ENCODE measurements around the gene IL17D.
"Not testable (repeated sequence)": the region's sequence is repeated elsewhere in the genome, so short reads cannot be mapped to it uniquely, and the experiment has no call there.

IL17D gene, protein sequence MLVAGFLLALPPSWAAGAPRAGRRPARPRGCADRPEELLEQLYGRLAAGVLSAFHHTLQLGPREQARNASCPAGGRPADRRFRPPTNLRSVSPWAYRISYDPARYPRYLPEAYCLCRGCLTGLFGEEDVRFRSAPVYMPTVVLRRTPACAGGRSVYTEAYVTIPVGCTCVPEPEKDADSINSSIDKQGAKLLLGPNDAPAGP

DNA sequence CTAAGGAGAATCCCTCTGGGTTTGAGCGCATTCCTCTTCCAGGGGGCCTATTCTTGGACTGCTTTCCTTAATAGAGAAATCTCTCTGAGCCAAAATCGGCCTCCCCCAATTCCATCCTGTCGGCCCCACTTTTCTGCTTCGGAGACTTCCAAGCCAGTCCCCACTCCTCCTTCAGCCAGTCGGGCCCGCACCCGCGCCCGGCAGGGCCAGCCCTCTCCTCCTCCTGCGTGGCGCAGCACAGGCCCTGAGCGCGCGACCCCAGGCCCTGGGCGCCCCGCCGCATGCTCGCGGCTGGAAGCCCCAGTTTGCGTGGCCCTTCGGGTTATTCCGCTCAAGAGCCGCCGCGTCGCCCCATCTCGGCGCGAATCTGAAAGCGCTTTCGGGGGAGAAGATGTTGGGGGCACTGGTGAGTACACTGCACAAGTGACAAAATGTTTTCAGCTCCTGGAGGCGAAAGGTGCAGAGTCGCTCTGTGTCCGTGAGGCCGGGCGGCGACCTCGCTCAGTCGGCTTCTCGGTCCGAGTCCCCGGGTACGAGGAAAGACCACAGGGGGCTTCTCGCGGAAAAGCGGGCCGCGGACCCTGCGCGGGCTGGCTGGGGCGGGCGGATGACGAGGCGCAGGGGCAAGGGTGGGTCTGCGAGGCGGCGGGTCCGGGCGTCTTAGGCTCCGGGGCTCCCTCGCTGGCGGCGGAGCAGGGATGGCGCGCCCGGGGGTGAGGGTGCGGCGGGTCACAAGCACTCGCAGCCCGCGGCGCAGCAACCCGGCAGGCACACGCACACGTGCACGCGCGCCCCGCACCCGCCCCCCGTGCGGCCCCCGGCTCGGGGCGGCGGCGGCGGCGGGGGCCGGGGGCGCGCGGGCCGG lies at the start of gene IL17D:
IL17D (plus strand) TSS at position 785 of the 865 bp plus-strand sequence. CDS start 303 bp downstream, outside the sequence.
- no peak for DNase-seq (ENCODE audit: low read depth)

- peak; percentile 50 for DNase-seq (ENCODE audit: low read depth)
Measured at GRCh38 chr13:20654156-20654555, 49.3 kb upstream of the IL17D start.

DNA sequence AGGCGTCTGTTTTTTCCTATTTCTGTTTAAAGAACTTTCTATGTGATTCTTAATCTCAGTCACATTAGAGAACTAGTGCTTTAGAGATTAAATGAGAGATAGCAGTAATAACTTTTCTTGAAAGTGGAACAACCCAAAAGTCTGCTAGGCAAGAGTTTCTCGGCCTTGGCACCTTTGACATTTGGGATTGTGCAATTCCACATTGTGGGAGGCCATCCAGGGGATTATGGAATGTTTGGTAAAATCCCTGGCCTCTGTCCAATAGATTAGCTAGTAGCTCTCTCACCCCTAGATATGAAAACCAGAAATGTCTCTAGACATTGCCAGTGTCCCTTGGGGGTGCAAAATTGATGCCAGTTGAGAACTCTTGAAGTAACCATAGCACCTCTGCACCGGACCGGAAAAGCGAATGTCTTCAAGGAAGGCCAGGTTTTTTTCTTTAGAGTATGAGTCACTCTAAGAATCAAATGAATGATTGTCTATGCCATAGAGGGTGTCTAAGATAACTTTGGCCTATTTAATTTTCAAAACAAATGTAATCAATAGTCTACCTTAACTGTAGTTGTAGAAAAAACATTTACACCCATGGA lies 45.0 kb upstream of the IL17D start:
- no peak for DNase-seq (ENCODE audit: low read depth)

DNA sequence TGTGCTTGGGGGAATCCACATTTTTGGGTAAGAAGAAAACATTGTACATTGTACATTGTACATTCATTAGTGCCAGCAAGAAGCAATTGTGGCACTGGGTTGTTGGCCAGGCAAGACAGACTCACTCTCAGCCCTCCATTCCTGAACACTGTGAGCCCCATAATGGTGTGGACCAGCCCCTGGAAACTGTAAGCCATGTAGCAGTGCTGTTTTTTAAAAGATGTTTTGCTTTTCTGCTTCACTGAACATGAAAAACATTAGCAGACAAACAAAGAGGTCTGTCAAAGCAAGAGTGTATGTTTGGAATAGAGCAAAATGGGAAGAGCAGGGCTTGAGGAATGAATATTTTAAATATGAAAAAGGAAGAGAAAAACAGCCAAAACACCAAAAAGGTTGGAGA lies 39.1 kb upstream of the IL17D start:
- DNase-seq (ENCODE audit: low read depth), result no peak

- DNase-seq (ENCODE audit: low read depth), result no peak
Measured at GRCh38 chr13:20666948-20667347, 36.6 kb upstream of the IL17D start.

- DNase-seq (ENCODE audit: low read depth), result no peak
Measured at GRCh38 chr13:20667857-20668437, 35.6 kb upstream of the IL17D start.

- DNase-seq (ENCODE audit: low read depth), result no peak
Measured at GRCh38 chr13:20669162-20669561, 34.3 kb upstream of the IL17D start.

GRCh38 chr13:20671789-20672188 lies 31.7 kb upstream of the IL17D start:
- DNase-seq (ENCODE audit: low read depth), result no peak

DNA sequence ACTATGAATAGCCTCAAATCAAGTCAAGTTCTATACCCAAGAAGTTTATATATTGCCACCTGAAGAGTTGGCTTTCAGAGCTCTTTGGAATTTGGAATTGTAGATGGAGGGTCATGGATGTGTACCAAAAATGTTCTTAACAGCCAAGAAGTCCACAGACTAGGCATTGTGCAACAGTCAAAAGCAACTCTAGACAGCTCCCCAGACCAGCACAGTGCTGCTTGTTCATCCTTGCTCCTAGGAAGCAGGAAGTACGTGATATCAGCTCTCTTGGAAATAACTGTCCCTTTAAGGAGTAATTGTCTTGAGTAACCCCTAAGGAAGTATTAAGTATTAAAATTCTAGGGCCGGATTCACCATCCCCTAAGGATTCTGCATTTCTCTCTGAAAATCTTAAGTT lies 30.7 kb upstream of the IL17D start:
- peak; percentile 75 for DNase-seq (ENCODE audit: low read depth)

DNA sequence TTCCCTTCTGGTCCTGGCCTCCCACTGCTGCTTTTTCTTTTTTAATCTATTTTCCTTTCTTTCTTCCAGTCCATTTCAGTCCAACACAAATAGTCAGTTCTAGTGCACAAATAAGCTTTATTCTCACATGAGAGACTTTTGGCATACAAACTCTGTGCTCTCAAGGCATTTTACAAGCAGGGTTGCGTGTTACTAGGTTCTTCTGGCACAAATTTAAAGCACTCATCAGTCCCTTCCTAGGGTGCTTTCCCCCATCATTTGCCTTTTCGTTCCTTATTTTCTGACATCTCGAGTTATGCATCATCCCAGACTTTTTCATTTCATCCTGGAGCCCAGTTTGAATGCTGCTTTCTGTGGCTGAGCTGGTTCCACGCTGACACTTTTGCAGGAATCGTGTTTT lies 29.8 kb upstream of the IL17D start:
- no peak for DNase-seq (ENCODE audit: low read depth)

GRCh38 chr13:20676213-20676612 lies 27.3 kb upstream of the IL17D start:
- no peak for DNase-seq (ENCODE audit: low read depth)

DNA sequence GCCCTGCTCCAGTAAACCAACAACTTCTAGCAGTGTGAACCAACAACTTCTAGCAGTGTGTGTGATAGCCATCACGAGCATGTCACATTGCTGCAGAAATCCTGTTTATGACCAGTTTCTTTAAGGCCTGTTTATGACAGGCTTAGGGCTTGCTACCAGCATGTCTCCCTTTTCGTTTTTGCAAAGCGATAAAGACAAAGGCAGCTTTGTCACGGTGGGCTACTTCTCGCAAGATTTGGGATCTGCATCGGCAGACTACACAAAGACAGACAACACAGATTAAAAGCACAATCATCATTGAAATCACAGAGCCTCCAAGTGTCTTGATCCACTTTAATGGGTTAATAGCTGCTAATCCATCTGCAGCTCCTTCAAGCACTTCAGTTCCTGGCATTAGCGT lies 24.9 kb upstream of the IL17D start:
- not testable (repeated sequence) for DNase-seq (ENCODE audit: low read depth)

GRCh38 chr13:20679879-20680278 lies 23.6 kb upstream of the IL17D start:
- DNase-seq (ENCODE audit: low read depth), result no peak

DNA sequence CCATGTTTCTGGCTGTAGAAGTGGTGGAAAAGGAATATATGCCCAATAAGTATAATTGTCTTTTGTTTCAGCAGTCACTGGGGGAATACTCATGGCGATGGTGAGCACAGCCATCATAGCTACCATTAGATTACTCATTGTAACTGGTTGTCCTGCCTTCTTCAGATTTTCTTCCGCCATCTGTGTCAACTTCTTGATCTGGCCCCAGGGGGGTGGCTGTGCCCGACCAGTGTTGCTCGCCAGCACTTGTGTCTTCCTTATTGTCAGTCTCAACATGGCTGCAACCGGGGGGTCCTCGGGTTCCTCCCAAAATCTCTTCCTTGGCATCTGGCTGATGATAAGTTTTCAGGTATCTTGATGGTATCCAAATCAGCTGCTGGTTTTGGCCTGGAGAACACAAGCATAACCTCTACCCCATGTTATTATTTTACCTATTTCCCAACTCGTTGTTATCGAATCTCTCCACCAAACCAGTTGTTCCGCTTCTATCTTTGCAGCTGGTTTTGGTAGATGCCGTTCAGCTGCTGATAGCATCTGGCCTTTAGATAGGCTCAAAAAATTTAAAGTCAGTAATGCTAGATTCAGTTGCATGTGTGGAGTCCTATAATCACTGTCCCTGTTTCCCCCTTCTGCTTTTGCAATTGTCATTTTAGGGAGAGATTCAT lies 23.0 kb upstream of the IL17D start:
- DNase-seq (ENCODE audit: low read depth), result no peak

GRCh38 chr13:20681481-20681880 lies 22.0 kb upstream of the IL17D start:
- peak; percentile 85 for DNase-seq (ENCODE audit: low read depth)

GRCh38 chr13:20682061-20682460 lies 21.4 kb upstream of the IL17D start:
- DNase-seq (ENCODE audit: low read depth), result no peak

GRCh38 chr13:20684041-20684440 lies 19.5 kb upstream of the IL17D start:
- no peak for DNase-seq (ENCODE audit: low read depth)

DNA sequence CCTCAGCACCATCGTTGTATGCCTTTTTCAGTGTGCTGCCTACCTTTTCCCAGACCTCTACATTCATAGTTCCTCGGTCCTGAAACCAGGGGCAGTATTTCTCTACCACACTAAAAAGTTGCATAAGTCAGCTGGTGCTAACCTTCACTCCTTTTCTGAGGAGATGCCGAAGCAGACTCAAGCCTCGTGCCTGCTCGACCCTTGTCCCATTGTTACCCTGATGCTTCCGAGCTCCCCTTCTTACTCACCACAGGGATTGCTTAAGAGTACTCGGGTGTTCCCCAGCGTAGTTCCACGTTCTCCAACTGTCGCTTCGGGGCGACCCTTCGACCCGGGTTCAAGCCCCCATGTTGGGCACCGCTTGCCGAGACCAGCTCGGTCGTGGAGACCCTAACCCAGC lies 19.0 kb upstream of the IL17D start:
- peak; percentile 65 for DNase-seq (ENCODE audit: low read depth)

DNA sequence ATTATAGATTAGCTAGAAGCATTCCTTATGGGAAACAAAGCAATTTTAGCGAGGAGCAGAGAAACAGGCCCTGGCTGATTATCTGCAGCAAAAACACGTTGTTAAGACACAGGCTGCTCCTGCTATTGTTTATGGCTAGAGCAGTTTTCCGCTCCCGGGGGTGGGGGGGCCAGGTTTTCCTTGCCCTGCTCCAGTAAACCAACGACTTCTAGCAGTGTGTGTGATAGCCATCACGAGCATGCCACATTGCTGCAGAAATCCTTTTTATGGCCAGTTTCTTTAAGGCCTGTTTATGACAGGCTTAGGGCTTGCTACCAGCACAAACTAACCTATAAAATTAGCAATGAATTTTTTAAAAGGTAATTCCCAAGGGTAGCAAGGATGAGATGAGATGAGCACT lies 18.4 kb upstream of the IL17D start:
- no peak for DNase-seq (ENCODE audit: low read depth)

GRCh38 chr13:20686167-20686566 lies 17.3 kb upstream of the IL17D start:
- no peak for DNase-seq (ENCODE audit: low read depth)

- peak; percentile 38 for DNase-seq (ENCODE audit: low read depth)
Measured at GRCh38 chr13:20686863-20687579, 16.5 kb upstream of the IL17D start.

DNA sequence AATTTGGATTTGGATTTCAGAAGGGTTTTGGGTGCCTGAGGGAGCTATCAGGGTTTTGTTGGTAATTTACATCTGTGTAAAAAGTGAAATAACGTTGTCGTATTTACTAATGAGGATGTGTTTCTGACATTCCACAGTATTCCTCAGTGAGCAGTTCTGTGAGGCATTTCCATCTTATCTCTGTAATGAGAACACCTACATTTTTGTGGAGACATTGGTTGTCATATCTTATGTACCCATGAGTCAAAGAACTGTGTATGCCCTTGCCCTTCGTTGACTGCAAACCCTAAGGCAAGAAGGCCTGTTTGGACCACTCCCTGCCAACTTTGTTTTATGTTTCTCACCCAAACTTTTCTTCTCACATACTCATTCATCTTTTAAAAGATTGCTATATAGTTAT lies 14.2 kb upstream of the IL17D start:
- DNase-seq (ENCODE audit: low read depth), result no peak

Data from iris pigment epithelial cell (primary cell).